SK-N-MC (cell line): ENCODE measurements around the gene UBE2R2.

ENCODE experiments used
- EZH2 ChIP-seq: fragments of 200-600 bp; sonication (generic); IDR thresholded peaks from one replicate; pipeline ENCODE4 v1.6.1; 2017; ENCODE audit warnings: antibody characterized with exemption
- POLR2AphosphoS5 ChIP-seq: IDR thresholded peaks from 2 replicates; pipeline ENCODE4 v1.6.1; 2012; ENCODE audit warnings: mild to moderate bottlenecking, low read depth, low read length, borderline replicate concordance

- TF ChIP-seq POLR2AphosphoS5, result no peak
- no peak for TF ChIP-seq EZH2
These were observed 68.1 kb downstream of the UBE2R2 start for GRCh38 chr9:33884856-33885701.
